Head of caudate nucleus (tissue), 42 donors: Measurements from ENCODE around the gene KLF17.
"Not testable (repeated sequence)": the region's sequence is repeated elsewhere in the genome, so short reads cannot be mapped to it uniquely, and the experiment has no call there.

Experiments
- DNase-seq, 42 donors: peaks; one replicate each; pipeline versions ENCODE4 v3.0.0 to v3.0.0-alpha.2; 2020 to 2021; ENCODE audit warnings: mixed read lengths in 7 of 42
- intact Hi-C: fragments of 100-400 bp; cut with DNase I; formaldehyde crosslinking; loops from one replicate; pipeline ENCODE4 v1.15.0; 2022

The KLF17 gene

GRCh38 chr1:44105810-44106209 lies 12.8 kb upstream of the KLF17 start:
- intact Hi-C loops: no loop called here

GRCh38 chr1:44108241-44108640 lies 10.4 kb upstream of the KLF17 start:
- intact Hi-C loops: no loop called here
- DNase-seq: no peak

More at GRCh38 chr1:44105810-44106209, 12.8 kb upstream of the KLF17 start:
- DNase-seq: no peak

DNA sequence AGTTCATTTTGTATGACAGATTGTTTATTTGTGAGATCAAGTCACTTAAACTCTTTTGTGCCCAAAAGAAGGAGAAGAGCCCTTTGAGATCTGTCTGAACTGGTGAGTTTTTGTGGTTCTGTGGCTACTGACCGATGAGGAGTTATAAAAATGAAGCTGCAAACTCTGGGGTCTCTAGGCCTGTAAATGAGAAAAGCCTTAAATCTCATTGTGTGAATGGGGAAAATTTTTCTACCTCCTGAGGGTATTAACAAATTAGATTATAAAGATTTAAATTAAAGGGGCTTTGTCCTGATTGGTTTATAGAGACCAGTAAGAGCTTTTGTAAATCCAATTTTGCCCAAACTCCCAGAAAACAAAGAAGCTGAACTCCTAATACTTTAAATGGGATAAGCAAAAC lies 9.7 kb upstream of the KLF17 start:
- no peak for DNase-seq
- intact Hi-C loops: no loop called here

DNA sequence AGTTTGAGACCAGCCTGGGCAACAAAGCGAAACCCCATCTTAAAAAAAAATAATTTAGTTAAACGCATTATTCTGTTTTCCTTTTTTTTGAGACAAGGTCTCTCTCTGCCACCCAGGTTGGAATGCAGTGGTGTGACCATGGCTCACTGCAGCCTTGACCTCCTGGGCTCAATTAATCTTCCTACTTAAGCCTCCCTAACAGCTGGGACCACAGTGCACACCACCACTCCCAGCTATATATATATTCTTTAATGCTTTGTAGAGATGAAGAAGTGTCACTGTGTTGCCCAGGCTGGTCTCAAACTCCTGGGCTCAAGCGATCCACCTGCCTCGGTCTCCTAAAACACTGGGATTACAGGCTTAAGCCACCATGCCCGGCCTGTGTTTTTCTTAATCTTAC lies 7.7 kb upstream of the KLF17 start:
- intact Hi-C loops: no loop called here
- no peak for DNase-seq

- intact Hi-C loops: no loop called here
- DNase-seq: no peak
Measured at GRCh38 chr1:44111861-44112260, 6.8 kb upstream of the KLF17 start.

DNA sequence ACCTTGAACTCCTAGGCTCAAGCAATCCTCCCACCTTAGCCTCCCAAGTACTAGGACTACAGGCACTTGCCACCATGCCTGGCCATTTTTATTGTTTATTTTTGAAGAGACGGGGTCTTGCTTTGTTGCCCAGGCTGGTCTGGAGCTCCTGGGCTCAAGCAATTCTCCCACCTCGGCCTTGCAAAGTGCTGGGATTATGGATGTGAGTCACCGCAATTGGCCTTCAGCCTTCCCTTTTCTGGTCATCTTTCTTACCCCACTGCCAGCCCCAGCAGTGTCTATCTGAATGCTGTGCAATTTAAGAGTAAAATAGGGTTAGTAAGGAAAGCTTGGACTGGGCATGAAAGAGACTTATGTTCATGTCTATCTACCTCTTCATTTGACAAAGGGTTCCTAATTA lies 6.1 kb upstream of the KLF17 start:
- no peak for DNase-seq
- intact Hi-C loops: no loop called here

- DNase-seq: no peak
- intact Hi-C loops: no loop called here
Measured at GRCh38 chr1:44113095-44113609, 5.5 kb upstream of the KLF17 start.

- intact Hi-C loops: no loop called here
Measured at GRCh38 chr1:44114098-44114497, 4.5 kb upstream of the KLF17 start.

DNA sequence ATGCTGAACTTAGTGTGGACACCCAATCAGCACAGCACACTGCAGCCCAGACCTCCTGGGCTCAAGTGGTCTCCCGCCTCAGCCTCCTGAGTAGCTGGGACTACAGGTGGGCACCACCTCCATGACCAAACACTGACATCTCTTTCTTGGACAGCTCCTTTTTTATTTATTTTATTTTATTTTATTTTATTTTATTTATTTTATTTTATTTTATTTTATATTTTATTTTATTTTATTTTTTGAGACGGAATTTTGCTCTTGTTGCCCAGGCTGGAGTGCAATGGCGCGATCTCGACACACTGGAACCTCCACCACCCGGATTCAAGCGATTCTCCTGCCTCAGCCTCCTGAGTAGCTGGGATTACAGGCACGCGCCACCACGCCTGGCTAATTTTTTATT lies 1.3 kb upstream of the KLF17 start:
- DNase-seq, intact Hi-C loops: not testable (repeated sequence)

More at GRCh38 chr1:44114098-44114497, 4.5 kb upstream of the KLF17 start:
- no peak for DNase-seq

GRCh38 chr1:44119525-44119924 lies 904 bp downstream of the KLF17 start:
- DNase-seq: no peak
- intact Hi-C loops: no loop called here

DNA sequence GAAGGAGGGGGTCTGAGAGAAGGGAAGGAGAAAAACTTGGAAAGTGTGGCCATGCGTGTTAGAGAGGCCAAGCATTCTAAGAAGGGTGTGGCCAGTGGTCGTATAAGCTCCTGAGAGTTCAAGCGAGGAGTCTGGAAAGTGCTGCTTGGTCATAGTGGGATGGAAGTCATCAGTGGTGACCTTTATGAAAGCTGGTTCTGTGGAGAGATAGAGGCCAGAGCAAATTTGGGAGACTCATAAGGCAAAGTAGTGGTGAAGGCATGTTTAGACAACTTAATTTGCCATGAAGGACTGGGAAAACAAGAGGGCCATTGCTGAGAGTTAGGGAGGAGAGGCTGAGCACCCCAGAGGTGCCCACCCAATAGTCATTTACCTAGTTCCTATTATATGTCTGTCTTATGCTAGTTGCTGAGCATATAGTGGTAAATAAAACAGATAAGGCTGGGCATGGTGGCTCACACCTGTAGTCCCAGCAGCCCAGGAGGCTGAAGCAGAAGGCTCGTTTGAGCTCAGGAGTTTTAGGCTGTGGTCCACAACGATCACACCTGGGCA lies 1.9 kb downstream of the KLF17 start:
- peak in 1 of 42 donors; percentile 15 for DNase-seq

GRCh38 chr1:44129616-44130500 lies 11.2 kb downstream of the KLF17 start:
- intact Hi-C loops: no loop called here
- DNase-seq: no peak

More for the DNA sequence above, 1.9 kb downstream of the KLF17 start:
- intact Hi-C loops: no loop called here

DNA sequence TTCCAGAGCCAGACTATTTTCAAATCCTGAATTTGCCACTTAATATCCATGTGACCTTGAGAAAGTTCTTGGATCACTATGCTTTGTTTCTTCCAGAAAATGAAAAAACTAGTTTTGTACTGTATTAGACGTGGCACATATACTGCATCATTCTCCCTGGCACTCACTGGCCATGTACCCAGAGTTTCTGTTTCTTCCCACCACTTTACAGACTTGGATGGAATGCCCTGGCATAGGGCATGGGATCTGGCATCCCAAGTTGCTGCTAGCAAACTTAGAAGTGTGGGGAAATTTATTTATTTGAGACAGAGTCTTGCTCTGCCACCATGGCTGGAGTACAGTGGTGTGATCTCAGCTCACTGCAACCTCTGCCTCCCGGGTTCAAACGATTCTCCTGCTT lies 12.8 kb downstream of the KLF17 start:
- no peak for DNase-seq
- intact Hi-C loops: no loop called here

GRCh38 chr1:44134071-44134920 lies 15.7 kb downstream of the KLF17 start:
- DNase-seq: no peak
- intact Hi-C loops: no loop called here

GRCh38 chr1:44135886-44136285 lies 17.3 kb downstream of the KLF17 start:
- intact Hi-C loops: no loop called here
- no peak for DNase-seq

- intact Hi-C loops: no loop called here
- DNase-seq: no peak
Measured at GRCh38 chr1:44138239-44138638, 19.6 kb downstream of the KLF17 start.

DNA sequence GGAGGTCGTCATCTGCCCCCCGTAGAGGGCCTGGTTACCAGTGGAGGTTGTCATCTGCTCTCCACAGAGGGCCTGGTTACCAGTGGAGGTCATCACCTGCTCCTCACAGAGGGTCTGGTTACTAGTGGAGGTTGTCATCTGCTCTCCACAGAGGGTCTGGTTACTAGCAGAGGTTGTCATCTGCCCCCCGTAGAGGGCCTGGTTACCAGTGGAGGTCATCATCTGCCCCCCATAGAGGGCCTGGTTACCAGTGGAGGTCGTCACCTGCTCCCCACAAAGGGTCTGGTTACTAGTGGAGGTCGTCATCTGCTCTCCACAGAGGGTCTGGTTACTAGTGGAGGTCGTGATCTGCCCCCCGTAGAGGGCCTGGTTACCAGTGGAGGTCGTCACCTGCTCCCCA lies 20.9 kb downstream of the KLF17 start:
- DNase-seq, intact Hi-C loops: not testable (repeated sequence)

GRCh38 chr1:44141531-44141930 lies 22.9 kb downstream of the KLF17 start, which contains the start of gene KLF18:
Gene KLF18, minus strand, starts transcription at chr1:44141631. Its CDS starts 0 bp downstream, at chr1:44141631.
- intact Hi-C loops: no loop called here
- no peak for DNase-seq

GRCh38 chr1:44144962-44145756 lies 26.5 kb downstream of the KLF17 start:
- DNase-seq: no peak
- intact Hi-C loops: no loop called here
